Measurements from ENCODE around the gene CCDC201.

CCDC201 gene

DNA sequence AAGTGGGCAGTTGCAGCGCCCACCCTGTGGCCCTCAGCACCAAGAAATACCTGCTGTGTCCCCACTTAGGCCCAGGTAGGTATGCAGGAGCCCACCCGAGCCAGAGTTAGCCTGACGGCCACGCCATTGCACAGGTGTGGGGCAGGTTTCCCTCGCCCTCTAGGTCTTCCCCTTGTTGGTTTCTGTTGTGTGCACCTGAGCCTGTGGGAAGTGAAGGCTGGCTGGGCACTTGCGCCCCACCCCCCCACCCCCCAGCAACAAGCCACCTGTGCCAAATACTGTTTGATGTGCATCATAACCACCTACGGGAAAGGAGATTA lies at the start of gene CCDC201:
Gene CCDC201, minus strand, starts transcription at position 48 of the 320 bp plus-strand sequence. CDS start 75 bp downstream, outside the sequence.
- no peaks in the 10 kb centered on the region for H3F3A ChIP-seq (ENCODE audit: insufficient read depth, low read length)
- no peaks in the 10 kb centered on the region for H3K9me2 ChIP-seq (ENCODE audit: low read depth, low read length)
- H3K79me2 ChIP-seq (ENCODE audit: insufficient read depth, low read length): no peaks in the 10 kb centered on the region
- no peak within 1 kb of the TSS for H3K9ac ChIP-seq (ENCODE audit: low read length)
- H3K4me3 ChIP-seq (ENCODE audit: low read depth, low read length, poor library complexity, severe bottlenecking): no peak within 1 kb of the TSS
- no peak within 1 kb of the TSS for H3K27ac ChIP-seq (ENCODE audit: low read depth, low read length, poor library complexity, severe bottlenecking)
- H3K4me1 ChIP-seq (ENCODE audit: insufficient read depth, low read length, severe bottlenecking): no peaks in the 10 kb centered on the region
- H3K36me3 ChIP-seq (ENCODE audit: insufficient read depth, low read length): no peaks in the 10 kb centered on the region
- H3K4me2 ChIP-seq (ENCODE audit: low read length): no peak within 1 kb of the TSS
- H3K27me3 ChIP-seq (ENCODE audit: insufficient read depth, low read length): no peaks in the 10 kb centered on the region
- no peaks in the 10 kb centered on the region for H4K20me1 ChIP-seq (ENCODE audit: insufficient read depth, low read length)
- no peaks in the 10 kb centered on the region for H3K9me3 ChIP-seq (ENCODE audit: low read length)
- H2AFZ ChIP-seq (ENCODE audit: low read length): no peak within 1 kb of the TSS
- no peak for TF ChIP-seq EZH2 (IDR thresholded peaks at IDR 0.05; ENCODE audit: borderline replicate concordance, low read length)
- TF ChIP-seq CTCF (IDR thresholded peaks at IDR 0.05; ENCODE audit: low read length): no peak

GRCh38 chr7:45921699-45922519 lies 49.0 kb upstream of the CCDC201 start:
- Histone ChIP-seq H3K4me3 (ENCODE audit: low read depth, low read length, poor library complexity, severe bottlenecking) (no peak overlapping the region), H3K27ac (ENCODE audit: low read depth, low read length, poor library complexity, severe bottlenecking) (no peak overlapping the region), H2AFZ (ENCODE audit: low read length) (no peak overlapping the region), H3K27me3 (ENCODE audit: insufficient read depth, low read length) (no peaks in the 10 kb centered on the region), H3K9me2 (ENCODE audit: low read depth, low read length) (no peaks in the 10 kb centered on the region), H3K4me2 (ENCODE audit: low read length) (no peak overlapping the region), H3K36me3 (ENCODE audit: insufficient read depth, low read length) (no peaks in the 10 kb centered on the region), H3K4me1 (ENCODE audit: insufficient read depth, low read length, severe bottlenecking) (no peaks in the 10 kb centered on the region), H3K9ac (ENCODE audit: low read length) (no peak overlapping the region), H3K9me3 (ENCODE audit: low read length) (no peaks in the 10 kb centered on the region), H3F3A (ENCODE audit: insufficient read depth, low read length) (no peaks in the 10 kb centered on the region), H3K79me2 (ENCODE audit: insufficient read depth, low read length) (no peaks in the 10 kb centered on the region), H4K20me1 (ENCODE audit: insufficient read depth, low read length) (no peaks in the 10 kb centered on the region)
- no peak for TF ChIP-seq EZH2 (IDR thresholded peaks at IDR 0.05; ENCODE audit: borderline replicate concordance, low read length)
- peak; percentile 56 for TF ChIP-seq CTCF (IDR thresholded peaks at IDR 0.05; ENCODE audit: low read length)

GRCh38 chr7:45921381-45921698 lies 48.5 kb upstream of the CCDC201 start:
- no peaks in the 10 kb centered on the region for H3K79me2 ChIP-seq (ENCODE audit: insufficient read depth, low read length)
- no peak overlapping the region for H3K4me3 ChIP-seq (ENCODE audit: low read depth, low read length, poor library complexity, severe bottlenecking)
- no peaks in the 10 kb centered on the region for H3K36me3 ChIP-seq (ENCODE audit: insufficient read depth, low read length)
- H4K20me1 ChIP-seq (ENCODE audit: insufficient read depth, low read length): no peaks in the 10 kb centered on the region
- H3K4me2 ChIP-seq (ENCODE audit: low read length): no peak overlapping the region
- H2AFZ ChIP-seq (ENCODE audit: low read length): no peak overlapping the region
- H3K9me3 ChIP-seq (ENCODE audit: low read length): no peaks in the 10 kb centered on the region
- no peak for TF ChIP-seq EZH2 (IDR thresholded peaks at IDR 0.05; ENCODE audit: borderline replicate concordance, low read length)
- no peak for TF ChIP-seq CTCF (IDR thresholded peaks at IDR 0.05; ENCODE audit: low read length)
- H3K9ac ChIP-seq (ENCODE audit: low read length): no peak overlapping the region
- H3K27me3 ChIP-seq (ENCODE audit: insufficient read depth, low read length): no peaks in the 10 kb centered on the region
- H3F3A ChIP-seq (ENCODE audit: insufficient read depth, low read length): no peaks in the 10 kb centered on the region
- no peaks in the 10 kb centered on the region for H3K9me2 ChIP-seq (ENCODE audit: low read depth, low read length)
- H3K4me1 ChIP-seq (ENCODE audit: insufficient read depth, low read length, severe bottlenecking): no peaks in the 10 kb centered on the region
- H3K27ac ChIP-seq (ENCODE audit: low read depth, low read length, poor library complexity, severe bottlenecking): no peak overlapping the region

Measured in OCI-LY1 (cell line).